ENCODE results near the gene CLCN4. TPM values are rescaled to one million over a fixed set of nuclear protein-coding genes. Genes with fewer than 3 reads are reported as not detected.

CLCN4 gene
- polyA plus RNA-seq, 1 of the 3 experiments (the other 2 are of a cell fraction), result 1.1 TPM

DNA sequence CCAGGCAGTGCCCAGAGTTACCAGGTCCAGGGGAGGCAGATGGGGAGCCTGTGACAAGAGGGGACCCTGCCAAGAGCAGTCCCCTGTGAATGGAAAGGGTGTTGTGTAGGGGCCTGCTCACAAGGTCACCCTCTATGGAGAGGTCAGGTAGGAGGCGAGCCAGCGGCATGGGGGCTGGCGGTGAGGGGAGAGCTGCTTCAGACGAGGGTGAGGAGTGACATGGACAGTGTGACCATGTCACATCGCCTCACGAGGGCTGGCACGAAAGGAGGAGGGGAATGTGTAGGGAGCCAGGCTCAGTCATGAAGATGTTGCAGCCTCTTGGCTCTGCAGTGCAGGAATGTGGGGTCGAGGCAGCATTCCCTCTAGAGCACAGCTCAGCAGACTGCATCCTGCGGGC is 29.6 kb downstream of the CLCN4 start:
- Histone ChIP-seq H3K9me2 (no peaks in the 10 kb centered on the region), H2AFZ (ENCODE audit: low read depth) (no peak overlapping the region), H3F3A (replicated peaks; ENCODE audit: insufficient read depth) (no peaks in the 10 kb centered on the region), H3K9me3 (no peaks in the 10 kb centered on the region), H3K79me2 (ENCODE audit: insufficient read depth) (no peaks in the 10 kb centered on the region), H3K4me1 (ENCODE audit: control insufficient read depth in 1 of 2, insufficient read depth in 2 of 2, low read depth in 1 of 2, low read length in 1 of 2) (no peaks in the 10 kb centered on the region; a peak in 1 of 4 replicates), H3K4me2 (no peak overlapping the region), H3K9ac (no peak overlapping the region), H3K27ac (ENCODE audit: low read depth in 2 of 2, low read length in 1 of 2) (no peak overlapping the region), H3K36me3 (replicated peaks in 1 of 2; ENCODE audit: control insufficient read depth in 1 of 2, insufficient read depth in 2 of 2, low read length in 1 of 2) (no peaks in the 10 kb centered on the region), H3K27me3 (ENCODE audit: insufficient read depth) (peaks cover 21% of the 10 kb centered on the region; the same call in 1 of the 2 replicates), H3K4me3 (ENCODE audit: low read depth in 2 of 2, low read length in 1 of 2) (no peak overlapping the region), H4K20me1 (ENCODE audit: insufficient read depth) (no peaks in the 10 kb centered on the region)
- POLR2A ChIA-PET, result no interaction called here
- CTCF ChIA-PET, result interaction anchor here (2.0 kb wide), 2 partner anchors 19 to 536 kb away, joined by 4 to 8 read pairs; no protein-coding TSS in a partner anchor
- no peak for DNase-seq
- TF ChIP-seq, protein P1, sequence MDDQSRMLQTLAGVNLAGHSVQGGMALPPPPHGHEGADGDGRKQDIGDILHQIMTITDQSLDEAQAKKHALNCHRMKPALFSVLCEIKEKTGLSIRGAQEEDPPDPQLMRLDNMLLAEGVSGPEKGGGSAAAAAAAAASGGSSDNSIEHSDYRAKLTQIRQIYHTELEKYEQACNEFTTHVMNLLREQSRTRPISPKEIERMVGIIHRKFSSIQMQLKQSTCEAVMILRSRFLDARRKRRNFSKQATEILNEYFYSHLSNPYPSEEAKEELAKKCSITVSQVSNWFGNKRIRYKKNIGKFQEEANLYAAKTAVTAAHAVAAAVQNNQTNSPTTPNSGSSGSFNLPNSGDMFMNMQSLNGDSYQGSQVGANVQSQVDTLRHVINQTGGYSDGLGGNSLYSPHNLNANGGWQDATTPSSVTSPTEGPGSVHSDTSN (IDR thresholded peaks at IDR 0.05), result no peak
- TF ChIP-seq POLR2AphosphoS5 (IDR thresholded peaks at IDR 0.05; ENCODE audit: low read depth, low read length) (no peak), NFIC (IDR thresholded peaks at IDR 0.05; ENCODE audit: borderline replicate concordance) (no peak), FOXJ3 (CRISPR knock-in tag; IDR thresholded peaks at IDR 0.05) (no peak), JUND (IDR thresholded peaks at IDR 0.05) (no peak), GATA2 (CRISPR knock-in tag; IDR thresholded peaks at IDR 0.05) (no peak), ELF1 (IDR thresholded peaks at IDR 0.05) (no peak), RCOR1 (IDR thresholded peaks at IDR 0.05; ENCODE audit: low read length) (no peak), TAF1 (IDR thresholded peaks at IDR 0.05; ENCODE audit: borderline replicate concordance, low read depth, low read length) (no peak)
- TF ChIP-seq, protein P2, sequence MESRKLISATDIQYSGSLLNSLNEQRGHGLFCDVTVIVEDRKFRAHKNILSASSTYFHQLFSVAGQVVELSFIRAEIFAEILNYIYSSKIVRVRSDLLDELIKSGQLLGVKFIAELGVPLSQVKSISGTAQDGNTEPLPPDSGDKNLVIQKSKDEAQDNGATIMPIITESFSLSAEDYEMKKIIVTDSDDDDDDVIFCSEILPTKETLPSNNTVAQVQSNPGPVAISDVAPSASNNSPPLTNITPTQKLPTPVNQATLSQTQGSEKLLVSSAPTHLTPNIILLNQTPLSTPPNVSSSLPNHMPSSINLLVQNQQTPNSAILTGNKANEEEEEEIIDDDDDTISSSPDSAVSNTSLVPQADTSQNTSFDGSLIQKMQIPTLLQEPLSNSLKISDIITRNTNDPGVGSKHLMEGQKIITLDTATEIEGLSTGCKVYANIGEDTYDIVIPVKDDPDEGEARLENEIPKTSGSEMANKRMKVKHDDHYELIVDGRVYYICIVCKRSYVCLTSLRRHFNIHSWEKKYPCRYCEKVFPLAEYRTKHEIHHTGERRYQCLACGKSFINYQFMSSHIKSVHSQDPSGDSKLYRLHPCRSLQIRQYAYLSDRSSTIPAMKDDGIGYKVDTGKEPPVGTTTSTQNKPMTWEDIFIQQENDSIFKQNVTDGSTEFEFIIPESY (IDR thresholded peaks at IDR 0.05; ENCODE audit: borderline replicate concordance, low read depth), result no peak
- TF ChIP-seq, protein P3, sequence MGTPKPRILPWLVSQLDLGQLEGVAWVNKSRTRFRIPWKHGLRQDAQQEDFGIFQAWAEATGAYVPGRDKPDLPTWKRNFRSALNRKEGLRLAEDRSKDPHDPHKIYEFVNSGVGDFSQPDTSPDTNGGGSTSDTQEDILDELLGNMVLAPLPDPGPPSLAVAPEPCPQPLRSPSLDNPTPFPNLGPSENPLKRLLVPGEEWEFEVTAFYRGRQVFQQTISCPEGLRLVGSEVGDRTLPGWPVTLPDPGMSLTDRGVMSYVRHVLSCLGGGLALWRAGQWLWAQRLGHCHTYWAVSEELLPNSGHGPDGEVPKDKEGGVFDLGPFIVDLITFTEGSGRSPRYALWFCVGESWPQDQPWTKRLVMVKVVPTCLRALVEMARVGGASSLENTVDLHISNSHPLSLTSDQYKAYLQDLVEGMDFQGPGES (IDR thresholded peaks at IDR 0.05; ENCODE audit: low read depth, low read length), result no peak
- WGBS (ENCODE audit: low lambda C conversion rate), result 54% methylated on average over 9 of the region's 9 CpGs

DNA sequence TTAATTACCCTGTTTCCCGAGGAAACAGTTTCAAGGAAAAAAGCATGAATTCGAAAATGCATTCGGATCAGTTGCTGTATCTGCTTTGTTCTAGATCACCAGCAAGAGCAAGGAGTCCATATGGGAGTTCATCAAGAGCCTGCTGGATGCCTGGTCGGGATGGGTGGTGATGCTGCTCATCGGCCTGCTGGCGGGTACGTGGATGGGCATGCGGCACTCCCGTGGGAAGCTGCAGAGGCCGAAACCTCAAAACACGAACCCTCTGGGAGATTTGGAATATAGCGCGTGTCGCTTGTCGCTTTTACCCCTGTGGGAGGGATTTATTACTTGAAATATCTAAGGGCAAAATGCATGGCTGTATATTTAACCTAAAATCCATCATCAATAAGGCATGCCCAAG is 30.6 kb downstream of the CLCN4 start:
- Histone ChIP-seq H3K4me1 (ENCODE audit: control insufficient read depth in 1 of 2, insufficient read depth in 2 of 2, low read depth in 1 of 2, low read length in 1 of 2) (no peaks in the 10 kb centered on the region; a peak in 1 of 4 replicates), H2AFZ (ENCODE audit: low read depth) (no peak overlapping the region), H3K9ac (no peak overlapping the region), H3K9me2 (no peaks in the 10 kb centered on the region), H4K20me1 (ENCODE audit: insufficient read depth) (no peaks in the 10 kb centered on the region), H3K9me3 (no peaks in the 10 kb centered on the region), H3K4me3 (ENCODE audit: low read depth in 2 of 2, low read length in 1 of 2) (no peak overlapping the region), H3K27ac (ENCODE audit: low read depth in 2 of 2, low read length in 1 of 2) (no peak overlapping the region), H3K4me2 (no peak overlapping the region), H3F3A (replicated peaks; ENCODE audit: insufficient read depth) (no peaks in the 10 kb centered on the region), H3K36me3 (replicated peaks in 1 of 2; ENCODE audit: control insufficient read depth in 1 of 2, insufficient read depth in 2 of 2, low read length in 1 of 2) (no peaks in the 10 kb centered on the region), H3K79me2 (ENCODE audit: insufficient read depth) (no peaks in the 10 kb centered on the region), H3K27me3 (ENCODE audit: insufficient read depth) (peaks cover 21% of the 10 kb centered on the region; the same call in 1 of the 2 replicates)
- ChIA-PET POLR2A (no interaction called here), CTCF (interaction anchor here (1.3 to 4.8 kb wide), 6 partner anchors 11 to 951 kb away, joined by 4 to 80 read pairs (median 38); partner anchors contain the start of gene MID1)
- no peak for TF ChIP-seq RAD21 (IDR thresholded peaks at IDR 0.05; ENCODE audit: low read length)
- 49% methylated on average over 15 of the region's 15 CpGs for WGBS (ENCODE audit: low lambda C conversion rate)
- no peak for DNase-seq

Data from SK-N-SH (cell line).